CD8-positive, alpha-beta memory T cell (primary cell): Measurements from ENCODE around the gene CARHSP1. TPM values are rescaled to one million over a fixed set of nuclear protein-coding genes. Genes with fewer than 3 reads are reported as not detected.

Experiments used
- CTCF ChIA-PET: fragments of 350-600 bp; sonication (Branson Sonifier 250); formaldehyde crosslinking; loops from one replicate; lab custom pipeline; 2021; ENCODE audit warnings: antibody characterized with exemption; lab: Charles Lee
- POLR2A ChIA-PET: fragments of 350-600 bp; sonication (Branson Sonifier 250); formaldehyde crosslinking; loops from one replicate; lab custom pipeline; 2021; ENCODE audit warnings: antibody characterized with exemption; lab: Charles Lee
- DNase-seq, 5 donors: peaks; one replicate each; pipeline versions ENCODE4 v3.0.0 to v3.0.0-alpha.2; 2020 to 2022; ENCODE audit warnings: mixed read lengths in 1 of 5
- H3K27ac ChIP-seq: one replicate; pipeline ENCODE4 v1.7.0; 2013; ENCODE audit warnings: low read depth, mild to moderate bottlenecking, low read length, moderate library complexity
- H3K27me3 ChIP-seq: 2 replicates; pipeline ENCODE4 v1.7.0; 2013; ENCODE audit warnings: low read length, mild to moderate bottlenecking; ENCODE audit not compliant: insufficient read depth, poor library complexity, severe bottlenecking
- H3K36me3 ChIP-seq: 2 replicates; pipeline ENCODE4 v1.7.0; 2013; ENCODE audit warnings: mild to moderate bottlenecking, low read length, moderate library complexity; ENCODE audit not compliant: insufficient read depth
- H3K4me1 ChIP-seq: 2 replicates; pipeline ENCODE4 v1.7.0; 2013; ENCODE audit warnings: mild to moderate bottlenecking, low read length, moderate library complexity; ENCODE audit not compliant: insufficient read depth
- H3K4me3 ChIP-seq: 2 replicates; pipeline ENCODE4 v1.7.0; 2013; ENCODE audit warnings: mild to moderate bottlenecking, low read length
- H3K9me3 ChIP-seq: 2 replicates; pipeline ENCODE4 v1.7.0; 2013; ENCODE audit warnings: mild to moderate bottlenecking, low read length
- H3K27ac Mint-ChIP-seq, 8 donors: one replicate each; pipeline ENCODE4 v1.8.0; 2020 to 2021; ENCODE audit warnings: mixed read lengths in 8 of 8, mild to moderate bottlenecking in 6 of 8, inconsistent platforms in 3 of 8, moderate library complexity in 3 of 8
- H3K27me3 Mint-ChIP-seq, 2 donors: one replicate each; pipeline ENCODE4 v1.8.0; 2020 to 2021; ENCODE audit warnings: mixed read lengths in 2 of 2, mild to moderate bottlenecking in 1 of 2, moderate library complexity in 1 of 2
- H3K36me3 Mint-ChIP-seq, 3 donors: one replicate each; pipeline ENCODE4 v1.8.0; 2020 to 2021; ENCODE audit warnings: mixed read lengths in 3 of 3, inconsistent platforms in 1 of 3, mild to moderate bottlenecking in 1 of 3
- H3K4me1 Mint-ChIP-seq, 3 donors: one replicate each; pipeline ENCODE4 v1.8.0; 2020 to 2021; ENCODE audit warnings: mixed read lengths in 3 of 3, inconsistent platforms in 1 of 3, mild to moderate bottlenecking in 1 of 3
- H3K4me3 Mint-ChIP-seq, 7 donors: one replicate each; pipeline ENCODE4 v1.8.0; 2020 to 2021; ENCODE audit warnings: mixed read lengths in 7 of 7, mild to moderate bottlenecking in 6 of 7, moderate library complexity in 4 of 7, inconsistent platforms in 2 of 7
- H3K9me3 Mint-ChIP-seq, 5 donors: one replicate each; pipeline ENCODE4 v1.8.0; 2020 to 2022; ENCODE audit warnings: mixed read lengths in 5 of 5, mild to moderate bottlenecking in 3 of 5, moderate library complexity in 2 of 5, inconsistent platforms in 1 of 5
- polyA plus RNA-seq: library from polyadenylated mRNA; unstranded; fragments of 300-500 nt; fragmentation: Illumina TruSeq; gene quantifications from one replicate; pipeline ENCODE4 v1.2.3, GENCODE V29; 2021
- total RNA-seq, 2 experiments: library from RNA; stranded (reverse); gene quantifications; one replicate each; pipeline ENCODE4 v1.2.3, GENCODE V29; 2021

The CARHSP1 gene
- total and polyA plus RNA-seq, 3 experiments from 2014 or later, result 52.6 to 58.5 (median 57.8) TPM

DNA sequence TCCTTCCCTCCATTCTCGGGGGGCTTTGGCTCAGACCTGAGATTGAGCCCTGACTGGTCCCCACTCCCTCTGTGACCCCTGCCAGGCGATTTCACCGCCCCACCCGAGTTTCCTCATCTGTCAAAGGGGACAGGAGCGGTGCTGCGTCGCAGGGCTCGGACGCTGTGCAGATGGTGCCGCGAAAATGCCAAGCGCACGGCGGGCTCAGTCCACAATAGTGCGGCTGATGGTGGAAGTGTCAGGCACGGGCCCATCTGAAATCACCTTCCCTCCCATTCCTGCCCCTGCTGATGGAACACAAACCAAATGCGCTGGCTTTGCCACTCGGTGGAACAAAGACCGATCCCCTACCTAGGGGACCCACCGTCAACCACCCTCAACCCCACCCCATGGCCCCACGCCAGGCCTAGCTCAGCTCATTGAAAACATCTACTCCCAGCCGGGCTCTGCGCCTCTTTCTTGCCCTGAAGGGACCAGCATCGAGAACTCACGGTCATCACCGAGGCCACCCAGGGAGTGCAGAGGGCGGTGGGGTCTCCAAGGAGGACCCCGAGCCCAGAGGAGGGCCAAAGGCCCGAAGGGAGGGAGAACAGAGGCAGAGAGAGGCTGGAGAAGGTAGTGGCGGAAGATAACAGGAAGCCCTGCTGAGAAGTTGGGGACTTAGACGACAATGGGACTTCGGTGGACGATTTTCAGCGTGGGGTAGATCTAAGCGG is 1.4 kb downstream of the CARHSP1 start:
- Histone ChIP-seq H3K27ac (peak overlapping the region; percentile 68), H3K36me3 (peaks cover 5% of the 10 kb centered on the region), H3K27me3 (no peaks in the 10 kb centered on the region), H3K9me3 (no peaks in the 10 kb centered on the region), H3K4me3 (peak overlapping the region; percentile 77), H3K4me1 (peaks cover 30% of the 10 kb centered on the region)
- H3K4me1 Mint-ChIP-seq, result peaks cover 47 to 62% (median 48%) of the 10 kb centered on the region in 3 donors
- peaks cover 0 to 15% (median 0%) of the 10 kb centered on the region in 3 donors for H3K36me3 Mint-ChIP-seq
- POLR2A ChIA-PET, result interaction anchor here (1.7 to 2.4 kb wide), 2 partner anchors 70 to 94 kb away, joined by 9 to 17 read pairs; partner anchors contain the start of genes PMM2 and TMEM186
- peak in 1 of 5 donors; percentile 43 for DNase-seq
- H3K27me3 Mint-ChIP-seq, result no peaks in the 10 kb centered on the region
- H3K9me3 Mint-ChIP-seq, result no peaks in the 10 kb centered on the region
- CTCF ChIA-PET, result interaction anchor here (1.6 to 4.8 kb wide), 3 partner anchors 8 to 142 kb away, joined by 4 to 51 read pairs (median 6); partner anchors contain the start of gene LITAFD
- peak overlapping the region; percentile 63 to 96 (median 90) for H3K27ac Mint-ChIP-seq
- H3K4me3 Mint-ChIP-seq, result peak overlapping the region; percentile 84 to 97 (median 95)

DNA sequence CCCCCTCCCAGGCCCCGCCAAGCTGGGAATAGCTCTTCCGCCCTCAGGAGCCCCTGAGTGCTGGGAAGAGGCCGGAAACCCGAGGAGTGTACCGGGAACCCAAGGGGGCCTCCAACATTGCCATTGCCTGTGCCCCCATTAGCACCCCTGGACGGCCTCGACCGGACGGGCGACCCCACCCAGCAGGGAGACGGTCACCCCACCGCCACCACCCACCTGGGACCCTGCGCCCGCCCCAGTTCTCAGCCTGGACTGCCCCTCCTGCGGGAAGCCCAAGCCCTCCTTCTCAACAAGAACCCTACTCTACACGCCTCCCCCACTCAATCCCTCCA is 2.0 kb downstream of the CARHSP1 start:
- Mint-ChIP-seq H3K9me3 (no peaks in the 10 kb centered on the region), H3K27me3 (no peaks in the 10 kb centered on the region), H3K36me3 (peaks cover 0 to 15% (median 0%) of the 10 kb centered on the region in 3 donors), H3K27ac (peak overlapping the region; percentile 19 to 96 (median 90)), H3K4me3 (peak overlapping the region; percentile 84 to 97 (median 95)), H3K4me1 (peaks cover 51 to 66% (median 51%) of the 10 kb centered on the region in 3 donors)
- Histone ChIP-seq H3K4me3 (peak overlapping the region; percentile 77), H3K36me3 (peaks cover 5% of the 10 kb centered on the region), H3K9me3 (no peaks in the 10 kb centered on the region), H3K27me3 (no peaks in the 10 kb centered on the region), H3K27ac (peak overlapping the region; percentile 68), H3K4me1 (peaks cover 30% of the 10 kb centered on the region)
- CTCF ChIA-PET, result interaction anchor here (2.4 to 4.8 kb wide), 2 partner anchors 13 to 142 kb away, joined by 6 to 51 read pairs; partner anchors contain the start of gene LITAFD
- POLR2A ChIA-PET, result interaction anchor here (2.4 kb wide), 1 partner anchor 70 kb away, joined by 17 read pairs; the partner anchor contains the start of genes PMM2 and TMEM186
- DNase-seq, result no peak

DNA sequence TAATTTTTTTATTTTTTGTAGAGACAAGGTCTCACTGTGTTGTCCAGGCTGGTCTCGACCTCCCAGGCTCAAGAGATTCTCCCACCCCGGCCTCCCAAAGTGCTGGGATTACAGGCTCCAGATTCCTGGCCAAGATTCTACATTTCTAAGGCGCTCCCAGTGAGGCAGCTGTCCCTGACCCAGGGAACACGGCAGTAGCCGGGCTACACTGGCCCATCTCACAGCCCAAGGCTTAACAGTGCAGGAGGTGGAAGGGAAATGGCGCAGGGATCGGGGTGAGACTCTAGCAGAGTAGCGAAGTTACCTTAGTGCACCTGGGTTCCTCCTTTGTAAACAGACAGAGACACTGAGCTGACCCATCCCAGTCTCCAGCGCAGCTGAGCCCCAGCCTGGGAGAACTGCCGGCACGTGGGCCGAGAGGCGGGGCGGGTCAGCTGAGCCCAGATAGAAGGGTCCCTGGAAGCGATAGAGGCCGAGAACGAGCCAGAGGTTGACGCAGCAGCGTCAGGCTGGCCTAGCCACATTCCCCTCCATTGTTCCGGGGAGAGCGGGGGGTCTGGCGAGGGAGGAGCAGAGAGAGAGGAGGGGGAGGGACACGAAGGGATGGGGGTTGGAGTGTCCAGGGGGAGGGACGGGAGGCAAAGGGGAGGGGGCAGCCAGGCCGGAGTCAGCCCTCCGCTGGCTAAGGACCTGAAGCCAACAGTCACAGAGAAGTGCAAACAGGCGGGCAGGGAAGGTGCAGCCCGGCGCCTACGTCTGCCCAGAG is 2.5 kb downstream of the CARHSP1 start:
- Histone ChIP-seq H3K36me3 (peaks cover 5% of the 10 kb centered on the region), H3K9me3 (no peaks in the 10 kb centered on the region), H3K4me3 (no peak overlapping the region), H3K27me3 (no peaks in the 10 kb centered on the region), H3K27ac (no peak overlapping the region), H3K4me1 (peaks cover 30% of the 10 kb centered on the region)
- no peaks in the 10 kb centered on the region for H3K9me3 Mint-ChIP-seq
- ChIA-PET POLR2A (interaction anchor here (1.3 kb wide), 1 partner anchor 225 kb away, joined by 4 read pairs; the partner anchor contains the start of gene HAPSTR1), CTCF (interaction anchor here (0.8 to 1.3 kb wide), 2 partner anchors 13 to 299 kb away, joined by 3 to 5 read pairs; no protein-coding TSS in a partner anchor)
- H3K27ac Mint-ChIP-seq, result peak overlapping the region in 7 of 8 donors; percentile 34 to 89 (median 45)
- DNase-seq, result no peak
- H3K27me3 Mint-ChIP-seq, result no peaks in the 10 kb centered on the region
- peaks cover 0 to 15% (median 0%) of the 10 kb centered on the region in 3 donors for H3K36me3 Mint-ChIP-seq
- H3K4me1 Mint-ChIP-seq, result peaks cover 51 to 67% (median 51%) of the 10 kb centered on the region in 3 donors
- peak overlapping the region; percentile 32 to 88 (median 65) for H3K4me3 Mint-ChIP-seq

DNA sequence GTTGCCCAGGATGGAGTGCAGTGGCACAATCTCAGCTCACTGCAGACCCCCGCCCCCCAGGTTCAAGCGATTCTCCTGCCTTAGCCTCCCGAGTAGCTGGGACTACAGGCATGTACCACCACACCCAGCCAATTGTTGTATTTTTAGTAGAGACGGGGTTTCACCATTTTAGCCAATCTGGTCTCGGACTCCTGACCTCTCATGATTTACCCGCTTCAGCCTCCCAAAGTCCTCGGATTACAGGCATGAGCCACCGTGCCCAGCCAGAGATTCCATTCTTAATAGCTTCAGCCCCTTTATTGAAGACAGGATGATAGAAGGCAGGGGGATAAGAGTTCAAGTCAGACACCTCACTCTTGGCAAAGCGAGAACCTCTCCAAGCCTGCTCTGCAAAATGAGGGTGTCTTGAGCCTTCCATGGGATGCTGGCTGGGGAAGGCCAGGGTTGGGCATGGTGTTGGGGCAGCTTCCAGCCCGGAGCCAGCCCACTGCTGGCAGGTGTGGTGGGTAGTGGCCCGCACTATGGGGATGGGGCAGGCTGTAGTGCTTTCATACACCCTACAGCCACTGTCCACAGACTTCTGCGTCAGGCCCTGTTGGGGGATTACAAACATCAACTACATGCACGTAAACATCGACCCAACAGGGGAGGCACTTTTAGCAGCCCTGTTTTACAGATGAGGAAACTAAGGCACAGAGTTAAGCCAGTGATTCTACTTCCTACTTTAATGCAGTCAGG is 3.5 kb downstream of the CARHSP1 start:
- Histone ChIP-seq H3K27me3 (no peaks in the 10 kb centered on the region), H3K4me3 (no peak overlapping the region), H3K36me3 (peaks cover 5% of the 10 kb centered on the region), H3K27ac (no peak overlapping the region), H3K4me1 (peaks cover 25% of the 10 kb centered on the region), H3K9me3 (no peaks in the 10 kb centered on the region)
- POLR2A ChIA-PET, result interaction anchor here (1.3 kb wide), 1 partner anchor 226 kb away, joined by 4 read pairs; the partner anchor contains the start of gene HAPSTR1
- H3K36me3 Mint-ChIP-seq, result peaks cover 0 to 16% (median 0%) of the 10 kb centered on the region in 3 donors
- no peaks in the 10 kb centered on the region for H3K27me3 Mint-ChIP-seq
- no peaks in the 10 kb centered on the region for H3K9me3 Mint-ChIP-seq
- no peak for DNase-seq
- peaks cover 43 to 61% (median 46%) of the 10 kb centered on the region in 3 donors for H3K4me1 Mint-ChIP-seq
- CTCF ChIA-PET, result interaction anchor here (0.8 to 1.3 kb wide), 2 partner anchors 14 to 298 kb away, joined by 3 to 5 read pairs; no protein-coding TSS in a partner anchor
- H3K4me3 Mint-ChIP-seq, result peak overlapping the region in 5 of 7 donors; percentile 27 to 88 (median 59)
- peak overlapping the region in 7 of 8 donors; percentile 36 to 78 (median 62) for H3K27ac Mint-ChIP-seq

DNA sequence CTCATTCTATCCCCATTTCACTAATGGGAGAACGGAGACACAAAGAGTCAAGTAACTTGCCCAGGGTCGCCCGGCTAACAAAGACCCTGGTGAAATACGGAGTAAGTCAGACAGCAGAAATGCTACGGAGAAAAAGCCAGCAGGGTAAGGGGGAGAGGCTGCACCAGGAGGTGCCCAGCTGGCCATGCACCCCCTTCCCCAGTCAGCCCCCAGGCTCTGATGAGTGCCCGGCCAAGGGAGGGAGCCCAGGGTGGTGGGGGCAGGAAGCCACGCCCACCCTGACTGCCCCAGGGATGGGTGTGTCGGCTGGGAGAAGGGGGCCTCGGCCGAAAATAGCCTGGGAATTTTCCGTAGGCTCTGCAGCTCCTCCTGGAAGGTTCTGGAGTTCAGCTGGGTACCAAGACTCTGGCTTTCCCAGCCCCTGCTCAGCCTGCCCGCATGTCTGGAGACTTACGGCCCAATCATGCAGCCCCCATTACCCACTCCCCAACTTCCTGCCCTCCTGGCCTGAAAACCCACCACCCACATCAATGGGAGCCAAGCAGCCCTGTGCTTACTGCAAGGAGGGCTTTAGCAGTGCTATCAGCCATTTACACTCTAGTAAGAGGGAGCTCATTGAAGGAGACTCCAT is 4.2 kb downstream of the CARHSP1 start:
- Mint-ChIP-seq H3K4me3 (peak overlapping the region in 4 of 7 donors; percentile 10 to 61 (median 32)), H3K27me3 (no peaks in the 10 kb centered on the region), H3K36me3 (peaks cover 0 to 16% (median 0%) of the 10 kb centered on the region in 3 donors), H3K9me3 (no peaks in the 10 kb centered on the region), H3K27ac (peak overlapping the region; percentile 47 to 80 (median 65)), H3K4me1 (peaks cover 43 to 61% (median 48%) of the 10 kb centered on the region in 3 donors)
- ChIA-PET POLR2A (no interaction called here), CTCF (interaction anchor here (0.7 to 1.1 kb wide), 2 partner anchors 16 to 144 kb away, joined by 3 to 4 read pairs; no protein-coding TSS in a partner anchor)
- Histone ChIP-seq H3K36me3 (peaks cover 5% of the 10 kb centered on the region), H3K27me3 (no peaks in the 10 kb centered on the region), H3K9me3 (no peaks in the 10 kb centered on the region), H3K4me1 (peaks cover 25% of the 10 kb centered on the region), H3K4me3 (no peak overlapping the region), H3K27ac (peak overlapping the region; percentile 1)
- DNase-seq, result no peak

DNA sequence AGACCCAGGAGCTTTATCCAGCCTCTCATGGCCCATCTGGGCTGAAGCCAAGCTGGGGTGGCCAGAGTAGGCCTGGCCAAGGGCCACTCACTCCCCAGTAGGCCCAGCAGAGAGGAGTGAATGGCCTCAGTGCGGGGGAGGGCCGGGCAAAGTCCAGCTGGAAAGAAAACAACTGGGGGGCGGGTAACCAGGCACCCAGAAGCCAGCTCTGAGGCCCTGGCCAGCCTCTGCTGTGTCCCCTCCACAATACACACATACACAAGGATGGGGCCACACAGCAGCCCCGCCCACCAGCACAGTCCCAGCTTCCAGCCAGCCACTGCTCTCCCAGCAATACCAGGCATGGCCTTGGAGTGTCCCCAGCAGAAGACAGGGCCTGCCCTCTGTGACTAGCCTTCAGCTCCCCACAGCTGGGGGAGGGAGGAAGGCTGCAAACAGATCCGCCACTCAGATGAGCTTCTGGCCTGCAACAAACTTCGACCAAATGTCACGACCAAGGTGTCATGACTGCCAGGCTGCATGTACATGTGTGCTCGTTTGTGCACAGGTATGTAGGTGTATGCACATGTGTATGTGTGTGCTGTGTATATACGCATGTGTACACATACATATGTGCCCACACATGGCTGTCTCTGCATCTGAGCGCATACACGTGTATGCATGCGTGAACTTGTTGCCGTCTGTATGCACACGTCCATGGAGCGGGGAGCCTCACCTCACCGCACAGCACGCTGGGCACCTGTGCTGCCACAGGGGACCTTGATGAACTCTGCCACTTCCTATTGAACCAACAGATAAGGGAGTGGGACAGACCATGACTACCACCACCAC is 5.0 kb downstream of the CARHSP1 start:
- Mint-ChIP-seq H3K4me3 (peak overlapping the region in 4 of 7 donors; percentile 10 to 61 (median 32)), H3K36me3 (peaks cover 0 to 21% (median 0%) of the 10 kb centered on the region in 3 donors), H3K4me1 (peaks cover 37 to 57% (median 44%) of the 10 kb centered on the region in 3 donors), H3K27ac (peak overlapping the region in 6 of 8 donors; percentile 41 to 80 (median 56)), H3K9me3 (no peaks in the 10 kb centered on the region), H3K27me3 (no peaks in the 10 kb centered on the region)
- H3K4me3 ChIP-seq, result no peak overlapping the region
- H3K36me3 ChIP-seq, result peaks cover 5% of the 10 kb centered on the region
- H3K9me3 ChIP-seq, result no peaks in the 10 kb centered on the region
- H3K27me3 ChIP-seq, result no peaks in the 10 kb centered on the region
- POLR2A ChIA-PET, result no interaction called here
- peak overlapping the region; percentile 1 for H3K27ac ChIP-seq
- peaks cover 21% of the 10 kb centered on the region for H3K4me1 ChIP-seq
- DNase-seq, result no peak
- CTCF ChIA-PET, result interaction anchor here (0.7 to 1.1 kb wide), 3 partner anchors 14 to 145 kb away, joined by 3 to 5 read pairs (median 4); no protein-coding TSS in a partner anchor
